Neural cell (in vitro differentiated cells): ENCODE measurements around the gene SLMAP. TPM values are rescaled to one million over a fixed set of nuclear protein-coding genes. Genes with fewer than 3 reads are reported as not detected.

ENCODE experiments used
- H2AFZ ChIP-seq: fragments of 200-600, 300-800 bp; sonication (generic), shearing (Covaris generic); 2 replicates; pipeline ENCODE4 v1.6.0; 2014; ENCODE audit warnings: low read depth, mild to moderate bottlenecking, antibody characterized with exemption, low read length, moderate library complexity
- H3F3A ChIP-seq: fragments of 200-600 bp; shearing (Covaris generic); 2 replicates; pipeline ENCODE4 v1.6.1; 2016; ENCODE audit warnings: mild to moderate bottlenecking, moderate library complexity, mixed read lengths, antibody characterized with exemption, low read length; ENCODE audit not compliant: insufficient read depth, poor library complexity, severe bottlenecking
- H3K27ac ChIP-seq: fragments of 200-600, 300-800 bp; sonication (generic), shearing (Covaris generic); 2 replicates; pipeline ENCODE4 v1.5.1; 2014; ENCODE audit warnings: mild to moderate bottlenecking, low read length, moderate library complexity
- H3K27me3 ChIP-seq: fragments of 300-800, 200-600 bp; sonication (generic), shearing (Covaris generic); 2 replicates; pipeline ENCODE4 v1.6.0; 2014; ENCODE audit warnings: mild to moderate bottlenecking, low read depth, low read length, moderate library complexity; ENCODE audit not compliant: insufficient read depth
- H3K36me3 ChIP-seq: fragments of 300-800, 200-600 bp; sonication (generic), shearing (Covaris generic); 2 replicates; pipeline ENCODE4 v1.5.1; 2014; ENCODE audit warnings: mild to moderate bottlenecking, antibody characterized with exemption, low read length, moderate library complexity; ENCODE audit not compliant: insufficient read depth
- H3K4me2 ChIP-seq: fragments of 300-800, 200-600 bp; sonication (generic), shearing (Covaris generic); 2 replicates; pipeline ENCODE4 v1.6.0; 2014; ENCODE audit warnings: mild to moderate bottlenecking, low read length
- H3K4me3 ChIP-seq: fragments of 300-800, 200-600 bp; sonication (generic), shearing (Covaris generic); 2 replicates; pipeline ENCODE4 v1.5.1; 2014; ENCODE audit warnings: mild to moderate bottlenecking, low read length, moderate library complexity
- H3K79me2 ChIP-seq: fragments of 200-600 bp; shearing (Covaris generic); replicated peaks from 2 replicates; pipeline ENCODE4 v1.6.0; 2014; ENCODE audit warnings: mild to moderate bottlenecking, low read length, moderate library complexity; ENCODE audit not compliant: insufficient read depth
- H3K9ac ChIP-seq: fragments of 300-800, 200-600 bp; sonication (generic), shearing (Covaris generic); 2 replicates; pipeline ENCODE4 v1.6.1; 2016; ENCODE audit warnings: mild to moderate bottlenecking, low read length, mixed read lengths
- H3K9me2 ChIP-seq: fragments of 200-600 bp; shearing (Covaris generic); 2 replicates; pipeline ENCODE4 v1.6.1; 2016; ENCODE audit warnings: mild to moderate bottlenecking, low read length, mixed read lengths; ENCODE audit not compliant: insufficient read depth
- H3K9me3 ChIP-seq: fragments of 200-600, 300-800 bp; sonication (generic), shearing (Covaris generic); 2 replicates; pipeline ENCODE4 v1.6.1; 2016; ENCODE audit warnings: mild to moderate bottlenecking, mixed run types, low read length, moderate library complexity, mixed read lengths
- H4K20me1 ChIP-seq: fragments of 200-600 bp; shearing (Covaris generic); 2 replicates; pipeline ENCODE4 v1.6.1; 2016; ENCODE audit warnings: mild to moderate bottlenecking, mixed run types; ENCODE audit not compliant: insufficient read depth
- CTCF ChIP-seq: fragments of 450-650 bp; IDR thresholded peaks from 2 replicates; pipeline ENCODE4 v1.5.1; 2014; ENCODE audit warnings: antibody characterized with exemption, mild to moderate bottlenecking, moderate library complexity; ENCODE audit not compliant: poor library complexity, severe bottlenecking
- EP300 ChIP-seq: fragments of 450-650 bp; conservative IDR thresholded peaks from 2 replicates; pipeline ENCODE4 v1.6.1; 2014; ENCODE audit warnings: antibody characterized with exemption, mild to moderate bottlenecking, moderate library complexity; ENCODE audit not compliant: poor library complexity, severe bottlenecking
- EZH2 ChIP-seq: fragments of 200-600, 300-800 bp; shearing (Covaris generic), sonication (generic); IDR thresholded peaks from 2 replicates; pipeline ENCODE4 v1.6.1; 2014; ENCODE audit warnings: antibody characterized with exemption, low read length, borderline replicate concordance, mild to moderate bottlenecking; ENCODE audit not compliant: insufficient read depth, poor library complexity, severe bottlenecking
- MXI1 ChIP-seq: fragments of 450-650 bp; conservative IDR thresholded peaks from 2 replicates; pipeline ENCODE4 v1.6.1; 2014; ENCODE audit warnings: antibody characterized with exemption, mild to moderate bottlenecking; ENCODE audit not compliant: poor library complexity, severe bottlenecking
- POLR2AphosphoS5 ChIP-seq: IDR thresholded peaks from 2 replicates; pipeline ENCODE4 v1.6.1; 2012
- RAD21 ChIP-seq: fragments of 450-650 bp; conservative IDR thresholded peaks from 2 replicates; pipeline ENCODE4 v1.6.1; 2014; ENCODE audit warnings: antibody characterized with exemption, mild to moderate bottlenecking, moderate library complexity
- REST ChIP-seq: IDR thresholded peaks from 2 replicates; pipeline ENCODE4 v1.6.1; 2012; ENCODE audit warnings: borderline replicate concordance
- SMC3 ChIP-seq: fragments of 450-650 bp; conservative IDR thresholded peaks from 2 replicates; pipeline ENCODE4 v1.6.1; 2014; ENCODE audit warnings: antibody characterized with exemption, mild to moderate bottlenecking, moderate library complexity; ENCODE audit not compliant: poor library complexity
- TAF1 ChIP-seq: IDR thresholded peaks from 2 replicates; pipeline ENCODE4 v1.6.1; 2012; ENCODE audit warnings: low read depth
- polyA plus RNA-seq: library from polyadenylated mRNA; depleted of rRNA; stranded (reverse); fragments of >200 nt; gene quantifications from 2 replicates; pipeline ENCODE4 v1.2.3, GENCODE V29; 2014

The SLMAP gene
- polyA plus RNA-seq, 1 donor from 2014 or later, result 42.1 TPM

- Histone ChIP-seq H3K9me3 (no peaks in the 10 kb centered on the region), H3K27ac (no peak overlapping the region), H3F3A (no peaks in the 10 kb centered on the region), H3K27me3 (no peaks in the 10 kb centered on the region), H2AFZ (no peak overlapping the region), H4K20me1 (peaks cover 7% of the 10 kb centered on the region), H3K4me2 (peak overlapping the region; percentile 97), H3K9ac (no peak overlapping the region), H3K9me2 (no peaks in the 10 kb centered on the region), H3K36me3 (no peaks in the 10 kb centered on the region), H3K4me3 (peak overlapping the region; percentile 96), H3K79me2 (peaks cover 40% of the 10 kb centered on the region)
- TF ChIP-seq MXI1, result no peak
These were observed 2.6 kb downstream of the SLMAP start for GRCh38 chr3:57758686-57759085.

GRCh38 chr3:57764794-57765193 lies 8.7 kb downstream of the SLMAP start:
- H3K79me2 ChIP-seq, result peaks cover 28% of the 10 kb centered on the region
- no peak for TF ChIP-seq CTCF
- no peak for TF ChIP-seq POLR2AphosphoS5
- no peak for TF ChIP-seq REST
- TF ChIP-seq EZH2, result no peak
- no peak for TF ChIP-seq RAD21
- TF ChIP-seq SMC3, result no peak
- no peak for TF ChIP-seq MXI1
- TF ChIP-seq EP300, result no peak
- no peak for TF ChIP-seq TAF1

GRCh38 chr3:57768595-57768994 lies 12.5 kb downstream of the SLMAP start:
- Histone ChIP-seq H3K27ac (no peak overlapping the region), H3K4me3 (no peak overlapping the region), H4K20me1 (no peaks in the 10 kb centered on the region), H3K9ac (no peak overlapping the region), H3K27me3 (no peaks in the 10 kb centered on the region), H3K9me2 (no peaks in the 10 kb centered on the region), H3K4me2 (no peak overlapping the region), H3K36me3 (no peaks in the 10 kb centered on the region), H3K9me3 (no peaks in the 10 kb centered on the region), H3K79me2 (peaks cover 16% of the 10 kb centered on the region), H2AFZ (no peak overlapping the region), H3F3A (no peaks in the 10 kb centered on the region)
- TF ChIP-seq SMC3, result no peak
- TF ChIP-seq RAD21, result no peak

More at GRCh38 chr3:57764794-57765193, 8.7 kb downstream of the SLMAP start:
- Histone ChIP-seq H3F3A (no peaks in the 10 kb centered on the region), H3K27me3 (no peaks in the 10 kb centered on the region), H3K9ac (no peak overlapping the region), H3K27ac (no peak overlapping the region), H3K4me3 (no peak overlapping the region), H3K36me3 (no peaks in the 10 kb centered on the region), H3K4me2 (no peak overlapping the region), H4K20me1 (no peaks in the 10 kb centered on the region), H3K9me2 (no peaks in the 10 kb centered on the region), H2AFZ (no peak overlapping the region), H3K9me3 (no peaks in the 10 kb centered on the region)
